ENCODE results near the gene MAGEB6.
"Not testable (repeated sequence)": the region's sequence is repeated elsewhere in the genome, so short reads cannot be mapped to it uniquely, and the experiment has no call there.

Gene MAGEB6

DNA sequence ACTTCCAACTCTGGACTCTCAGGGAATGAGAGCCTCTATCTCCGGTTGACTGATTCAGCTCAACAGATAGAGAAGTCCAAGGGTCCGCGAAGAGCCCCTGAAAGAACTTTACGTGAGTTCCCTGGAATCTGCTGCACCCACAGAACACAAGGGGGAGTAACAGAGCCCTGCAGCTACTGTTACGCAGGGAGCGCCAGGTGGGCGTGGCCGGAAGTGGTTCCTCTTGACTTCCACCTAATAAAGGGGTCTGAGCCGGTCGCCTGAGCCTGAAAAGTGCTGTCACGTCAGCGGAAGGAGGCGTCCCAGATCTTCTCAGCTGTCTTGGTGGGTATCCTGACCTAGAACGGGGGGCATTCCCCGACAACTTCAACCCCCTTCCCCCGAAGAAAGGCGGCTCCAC, at the start of gene MAGEB6:
Gene MAGEB6 (plus strand): TSS at position 237 of the 400 bp plus-strand sequence. CDS start 1,407 bp downstream, outside the sequence.
- no peak for DNase-seq (ENCODE audit: low spot score)
- H3K4me1 Mint-ChIP-seq (ENCODE audit: low read depth): no peaks in the 10 kb centered on the region
- no peak within 1 kb of the TSS for H3K4me3 Mint-ChIP-seq
- no peak within 1 kb of the TSS for H3K27ac Mint-ChIP-seq
- peaks cover 10% of the 10 kb centered on the region for H3K9me3 Mint-ChIP-seq
- no peaks in the 10 kb centered on the region for H3K36me3 Mint-ChIP-seq (ENCODE audit: low read depth)
- H3K27me3 Mint-ChIP-seq (ENCODE audit: low read depth): no peaks in the 10 kb centered on the region

GRCh38 chrX:26146024-26146423, 46.2 kb upstream of the MAGEB6 start:
- no peaks in the 10 kb centered on the region for H3K9me3 Mint-ChIP-seq
- no peaks in the 10 kb centered on the region for H3K36me3 Mint-ChIP-seq (ENCODE audit: low read depth)
- no peak overlapping the region for H3K4me3 Mint-ChIP-seq
- no peaks in the 10 kb centered on the region for H3K4me1 Mint-ChIP-seq (ENCODE audit: low read depth)
- no peak overlapping the region for H3K27ac Mint-ChIP-seq
- H3K27me3 Mint-ChIP-seq (ENCODE audit: low read depth): no peaks in the 10 kb centered on the region
- DNase-seq (ENCODE audit: low spot score): no peak

- Mint-ChIP-seq H3K9me3 (no peaks in the 10 kb centered on the region), H3K4me3 (no peak within 1 kb of the TSS), H3K27ac (no peak within 1 kb of the TSS), H3K27me3 (ENCODE audit: low read depth) (no peaks in the 10 kb centered on the region), H3K4me1 (ENCODE audit: low read depth) (no peaks in the 10 kb centered on the region), H3K36me3 (ENCODE audit: low read depth) (no peaks in the 10 kb centered on the region)
- DNase-seq (ENCODE audit: low spot score): no peak
Observed at GRCh38 chrX:26160301-26160700, 31.9 kb upstream of the MAGEB6 start, which contains the start of gene MAGEB6B. MAGEB6B (plus strand) TSS chrX:26160601; CDS start chrX:26160601, 0 bp downstream.

DNA sequence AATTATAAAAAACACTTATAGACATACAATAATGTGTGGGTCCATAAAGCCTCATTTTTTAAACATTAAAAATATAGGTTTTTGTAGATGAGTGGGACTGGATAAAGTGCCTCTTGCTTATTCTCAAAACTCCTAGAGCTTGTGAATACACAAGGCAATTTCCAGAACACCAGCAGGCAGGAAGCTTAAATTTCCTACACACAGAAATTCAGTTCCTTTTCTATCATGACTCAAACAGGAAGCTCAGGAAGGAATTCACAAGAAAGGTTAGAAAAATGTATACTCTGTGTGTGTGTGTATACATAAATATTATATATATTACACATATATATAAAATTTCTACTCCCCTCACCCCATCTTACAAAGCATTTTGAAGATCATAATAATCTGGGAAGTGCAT, 11.3 kb downstream of the MAGEB6 start:
- Mint-ChIP-seq H3K9me3 (peaks cover 7% of the 10 kb centered on the region), H3K4me3 (no peak overlapping the region), H3K27ac (no peak overlapping the region), H3K27me3 (ENCODE audit: low read depth) (no peaks in the 10 kb centered on the region), H3K4me1 (ENCODE audit: low read depth) (no peaks in the 10 kb centered on the region), H3K36me3 (ENCODE audit: low read depth) (no peaks in the 10 kb centered on the region)
- DNase-seq (ENCODE audit: low spot score): no peak

DNA sequence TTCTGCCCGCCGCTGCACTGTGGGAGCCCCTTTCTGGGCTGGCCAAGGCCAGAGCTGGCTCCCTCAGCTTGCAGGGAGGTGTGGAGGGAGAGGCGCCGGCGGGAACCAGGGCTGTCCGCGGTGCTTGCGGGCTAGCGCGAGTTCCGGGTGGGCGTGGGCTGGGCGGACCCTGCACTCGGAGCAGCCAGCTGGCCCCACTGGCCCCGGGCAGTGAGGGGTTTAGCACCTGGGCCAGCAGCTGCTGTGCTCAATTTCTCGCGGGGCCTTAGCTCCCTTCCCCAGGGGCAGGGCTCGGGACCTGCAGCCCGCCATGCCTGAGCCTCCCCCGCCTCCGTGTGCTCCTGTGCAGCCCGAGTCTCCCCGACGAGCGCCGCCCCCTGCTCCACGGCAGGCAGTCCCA, 12.5 kb downstream of the MAGEB6 start:
- not testable (repeated sequence) for H3K27me3 Mint-ChIP-seq (ENCODE audit: low read depth); H3K4me3 Mint-ChIP-seq; H3K36me3 Mint-ChIP-seq (ENCODE audit: low read depth); H3K9me3 Mint-ChIP-seq; H3K27ac Mint-ChIP-seq; H3K4me1 Mint-ChIP-seq (ENCODE audit: low read depth); DNase-seq (ENCODE audit: low spot score)

DNA sequence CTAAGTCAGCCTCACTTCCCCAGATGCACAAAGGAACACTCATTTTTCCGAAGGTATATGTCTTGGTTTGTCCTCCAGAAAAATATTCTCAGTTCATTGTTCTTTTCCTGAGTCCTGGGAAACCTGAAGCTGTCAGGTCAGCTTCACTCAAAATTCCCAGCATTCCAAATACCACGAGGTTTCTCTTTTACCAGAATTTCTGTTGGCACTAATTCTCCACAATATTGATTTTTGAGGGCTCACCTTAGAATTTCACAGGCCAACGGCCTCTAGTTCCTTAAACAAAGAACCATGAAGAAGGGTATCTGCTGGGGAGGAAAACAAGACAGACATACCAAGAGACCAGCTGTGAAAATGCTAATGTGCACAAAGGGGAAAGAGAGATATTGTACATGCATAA, 15.8 kb downstream of the MAGEB6 start:
- Mint-ChIP-seq H3K27ac (no peak overlapping the region), H3K4me1 (ENCODE audit: low read depth) (no peaks in the 10 kb centered on the region)

GRCh38 chrX:26215869-26216268, 23.6 kb downstream of the MAGEB6 start, which contains the start of gene MAGEB5:
MAGEB5 (plus strand) TSS chrX:26216169; CDS start chrX:26217302, 1,133 bp downstream.
- Mint-ChIP-seq H3K4me3 (no peak within 1 kb of the TSS), H3K9me3 (peaks cover 13% of the 10 kb centered on the region), H3K36me3 (ENCODE audit: low read depth) (no peaks in the 10 kb centered on the region), H3K27ac (no peak within 1 kb of the TSS), H3K4me1 (ENCODE audit: low read depth) (no peaks in the 10 kb centered on the region), H3K27me3 (ENCODE audit: low read depth) (no peaks in the 10 kb centered on the region)
- DNase-seq (ENCODE audit: low spot score): no peak

More for the DNA sequence above, 15.8 kb downstream of the MAGEB6 start:
- peaks cover 5% of the 10 kb centered on the region for H3K9me3 Mint-ChIP-seq
- no peak for DNase-seq (ENCODE audit: low spot score)
- H3K4me3 Mint-ChIP-seq: no peak overlapping the region
- H3K36me3 Mint-ChIP-seq (ENCODE audit: low read depth): no peaks in the 10 kb centered on the region
- no peaks in the 10 kb centered on the region for H3K27me3 Mint-ChIP-seq (ENCODE audit: low read depth)

DNA sequence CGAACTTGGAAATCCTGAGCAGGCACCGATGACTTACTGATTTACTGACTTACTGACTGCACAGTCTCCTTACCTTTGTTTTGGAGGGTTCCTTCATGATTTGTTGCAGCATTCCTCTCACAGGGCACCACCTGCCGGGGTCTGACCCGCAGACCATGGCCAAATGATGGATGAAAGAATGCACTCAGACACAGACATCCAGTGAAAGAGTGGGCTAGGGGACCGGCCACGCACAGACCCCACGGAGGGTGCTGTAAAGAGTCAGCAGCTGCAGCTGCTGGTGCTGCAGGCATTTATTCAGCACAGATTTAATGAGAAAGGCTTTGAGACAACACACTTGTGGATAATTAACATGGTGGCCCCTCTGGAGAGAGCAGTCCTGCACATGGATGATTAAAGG, 27.1 kb downstream of the MAGEB6 start:
- Mint-ChIP-seq H3K4me1 (ENCODE audit: low read depth) (no peaks in the 10 kb centered on the region), H3K9me3 (peaks cover 10% of the 10 kb centered on the region), H3K27me3 (ENCODE audit: low read depth) (no peaks in the 10 kb centered on the region), H3K4me3 (no peak overlapping the region), H3K36me3 (ENCODE audit: low read depth) (no peaks in the 10 kb centered on the region), H3K27ac (no peak overlapping the region)
- DNase-seq (ENCODE audit: low spot score): no peak

DNA sequence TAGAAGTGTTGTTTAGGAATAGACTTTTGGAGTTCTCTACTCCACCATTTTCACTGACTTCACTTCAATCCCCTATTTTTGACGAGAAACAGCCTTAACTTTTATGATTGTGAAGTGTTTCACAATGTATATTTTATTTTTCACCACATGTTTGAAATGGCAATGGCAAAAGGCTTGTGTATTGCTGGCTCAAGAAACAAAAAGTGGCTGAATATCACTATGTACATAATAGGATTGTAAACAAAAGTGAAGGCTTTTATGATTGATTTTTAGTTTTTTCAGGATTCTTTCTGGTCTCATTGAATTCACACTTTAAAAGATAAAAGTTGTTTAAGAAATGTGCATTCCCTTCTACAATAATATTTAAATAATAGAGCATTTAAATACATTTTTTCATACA, 41.9 kb downstream of the MAGEB6 start:
- no peaks in the 10 kb centered on the region for H3K36me3 Mint-ChIP-seq (ENCODE audit: low read depth)
- no peaks in the 10 kb centered on the region for H3K27me3 Mint-ChIP-seq (ENCODE audit: low read depth)
- H3K4me1 Mint-ChIP-seq (ENCODE audit: low read depth): no peaks in the 10 kb centered on the region
- no peak for DNase-seq (ENCODE audit: low spot score)
- H3K27ac Mint-ChIP-seq: no peak overlapping the region
- H3K4me3 Mint-ChIP-seq: no peak overlapping the region
- H3K9me3 Mint-ChIP-seq: no peaks in the 10 kb centered on the region
